H9 (cell line): ENCODE data around the gene ONECUT3. TPM values are rescaled to one million over a fixed set of nuclear protein-coding genes. Genes with fewer than 3 reads are reported as not detected.

ENCODE experiments used
- DNase-seq: peaks from one replicate; pipeline ENCODE4 v3.0.0-alpha.2; 2017
- H2AFZ ChIP-seq: one replicate; pipeline ENCODE4 v1.6.1; 2013; ENCODE audit warnings: mild to moderate bottlenecking, low read length, control low read depth, moderate library complexity
- H2AK5ac ChIP-seq: 2 replicates; pipeline ENCODE4 v1.6.1; 2013; ENCODE audit warnings: low read length, control low read depth, mixed read lengths; ENCODE audit not compliant: insufficient read length
- H2BK120ac ChIP-seq: one replicate; pipeline ENCODE4 v1.6.1; 2013; ENCODE audit warnings: low read depth, mild to moderate bottlenecking, low read length, control low read depth, inconsistent platforms; ENCODE audit not compliant: poor library complexity, severe bottlenecking
- H2BK12ac ChIP-seq: 2 replicates; pipeline ENCODE4 v1.6.1; 2013; ENCODE audit warnings: low read length, control low read depth, mixed read lengths, low read depth; ENCODE audit not compliant: insufficient read length
- H2BK15ac ChIP-seq: 2 replicates; pipeline ENCODE4 v1.6.1; 2013; ENCODE audit warnings: low read depth, low read length, control low read depth
- H2BK20ac ChIP-seq: one replicate; pipeline ENCODE4 v1.6.1; 2013; ENCODE audit warnings: low read depth, mild to moderate bottlenecking, low read length, control low read depth, inconsistent platforms; ENCODE audit not compliant: poor library complexity, severe bottlenecking
- H2BK5ac ChIP-seq: 2 replicates; pipeline ENCODE4 v1.6.1; 2013; ENCODE audit warnings: low read length, control low read depth, mixed read lengths; ENCODE audit not compliant: insufficient read length
- H3K14ac ChIP-seq: 2 replicates; pipeline ENCODE4 v1.6.1; 2013; ENCODE audit warnings: low read length, control low read depth; ENCODE audit not compliant: insufficient read depth
- H3K18ac ChIP-seq: 2 replicates; pipeline ENCODE4 v1.6.1; 2013; ENCODE audit warnings: low read depth, mild to moderate bottlenecking, mixed read lengths, low read length, control low read depth; ENCODE audit not compliant: insufficient read length
- H3K23ac ChIP-seq: 2 replicates; pipeline ENCODE4 v1.6.1; 2013; ENCODE audit warnings: low read length, control low read depth, mixed read lengths, low read depth; ENCODE audit not compliant: insufficient read length
- H3K23me2 ChIP-seq: 2 replicates; pipeline ENCODE4 v1.6.1; 2013; ENCODE audit warnings: low read depth, mild to moderate bottlenecking, mixed read lengths, low read length, control low read depth; ENCODE audit not compliant: insufficient read length, poor library complexity, severe bottlenecking
- H3K27ac ChIP-seq: 2 replicates; pipeline ENCODE4 v1.5.1; 2013; ENCODE audit warnings: low read length, control low read depth, mixed read lengths, low read depth; ENCODE audit not compliant: insufficient read length
- H3K27me3 ChIP-seq: 2 replicates; pipeline ENCODE4 v1.6.1; 2013; ENCODE audit warnings: low read length, control low read depth, inconsistent platforms; ENCODE audit not compliant: insufficient read depth
- H3K4ac ChIP-seq: 2 replicates; pipeline ENCODE4 v1.6.1; 2013; ENCODE audit warnings: low read depth, mild to moderate bottlenecking, control low read depth, inconsistent platforms, low read length, moderate library complexity
- H3K4me1 ChIP-seq: 2 replicates; pipeline ENCODE4 v1.6.1; 2013; ENCODE audit warnings: low read length, control low read depth, inconsistent platforms; ENCODE audit not compliant: insufficient read depth
- H3K4me2 ChIP-seq: 2 replicates; pipeline ENCODE4 v1.6.1; 2013; ENCODE audit warnings: low read length, control low read depth, mixed read lengths; ENCODE audit not compliant: insufficient read length, insufficient read depth
- H3K56ac ChIP-seq: 2 replicates; pipeline ENCODE4 v1.6.1; 2013; ENCODE audit warnings: low read depth, mild to moderate bottlenecking, mixed read lengths, low read length, control low read depth; ENCODE audit not compliant: insufficient read length
- H3K79me1 ChIP-seq: 2 replicates; pipeline ENCODE4 v1.6.1; 2013; ENCODE audit warnings: low read depth, mild to moderate bottlenecking, moderate library complexity, low read length, control low read depth, inconsistent platforms; ENCODE audit not compliant: insufficient read depth, poor library complexity, severe bottlenecking
- H3K79me2 ChIP-seq: 2 replicates; pipeline ENCODE4 v1.6.1; 2013; ENCODE audit warnings: low read length, control low read depth, inconsistent platforms; ENCODE audit not compliant: insufficient read depth
- H3K9ac ChIP-seq: 2 replicates; pipeline ENCODE4 v1.6.1; 2013; ENCODE audit warnings: low read length, control low read depth, mixed read lengths; ENCODE audit not compliant: insufficient read length; ENCODE audit errors: extremely low read depth
- H3K9me3 ChIP-seq: one replicate; pipeline ENCODE4 v1.6.1; 2013; ENCODE audit warnings: low read depth, low read length, inconsistent platforms; ENCODE audit not compliant: control insufficient read depth
- H3T11ph ChIP-seq: one replicate; pipeline ENCODE4 v1.6.1; 2013; ENCODE audit warnings: mild to moderate bottlenecking, low read length, control low read depth, inconsistent platforms
- H4K20me1 ChIP-seq: one replicate; pipeline ENCODE4 v1.6.1; 2013; ENCODE audit not compliant: control insufficient read depth, insufficient read length, insufficient read depth
- H4K5ac ChIP-seq: 2 replicates; pipeline ENCODE4 v1.6.1; 2013; ENCODE audit warnings: low read depth, mild to moderate bottlenecking, mixed read lengths, low read length, control low read depth; ENCODE audit not compliant: insufficient read length
- H4K8ac ChIP-seq: replicated peaks from 2 replicates; pipeline ENCODE4 v1.6.1; 2013; ENCODE audit warnings: low read length, control low read depth, mixed read lengths, low read depth; ENCODE audit not compliant: insufficient read length
- H4K91ac ChIP-seq: 2 replicates; pipeline ENCODE4 v1.6.1; 2013; ENCODE audit warnings: low read depth, mild to moderate bottlenecking, moderate library complexity, mixed read lengths, low read length, control low read depth; ENCODE audit not compliant: insufficient read length
- H3K27ac Mint-ChIP-seq, 3 experiments: 2 replicates in 2 of 3; 3 replicates in 1 of 3; pipeline ENCODE4 v1.8.0; 2020 to 2021; ENCODE audit warnings: mixed read lengths in 3 of 3, mild to moderate bottlenecking in 1 of 3, moderate library complexity in 1 of 3
- H3K27me3 Mint-ChIP-seq: 2 replicates; pipeline ENCODE4 v1.8.0; 2021; ENCODE audit warnings: low read depth, mild to moderate bottlenecking, moderate library complexity, mixed read lengths
- H3K36me3 Mint-ChIP-seq, 3 experiments: 2 replicates in 2 of 3; 3 replicates in 1 of 3; pipeline ENCODE4 v1.8.0; 2020 to 2021; ENCODE audit warnings: low read depth in 3 of 3, mixed read lengths in 3 of 3; ENCODE audit not compliant: insufficient read depth in 1 of 3
- H3K4me1 Mint-ChIP-seq, 2 experiments: 2 replicates each; pipeline ENCODE4 v1.8.0; 2020; ENCODE audit warnings: mixed read lengths in 2 of 2
- H3K4me3 Mint-ChIP-seq, 2 experiments: 2 replicates in 1 of 2; 3 replicates in 1 of 2; pipeline ENCODE4 v1.8.0; 2020 to 2021; ENCODE audit warnings: mild to moderate bottlenecking in 2 of 2, mixed read lengths in 2 of 2, moderate library complexity in 1 of 2
- H3K9me3 Mint-ChIP-seq, 2 experiments: 2 replicates in 1 of 2; 3 replicates in 1 of 2; pipeline ENCODE4 v1.8.0; 2020; ENCODE audit warnings: mild to moderate bottlenecking in 2 of 2, mixed read lengths in 2 of 2, moderate library complexity in 1 of 2
- CTCF ChIP-seq: fragments of 200-600 bp; sonication (generic); conservative IDR thresholded peaks from 3 replicates; pipeline ENCODE4 v1.8.0; 2021; ENCODE audit warnings: antibody characterized with exemption, mild to moderate bottlenecking
- WGBS: extraction: QIAGEN DNeasy Blood & Tissue Kit; methylation state at CpG from one replicate; pipeline ENCODE4 v1.1.7; 2013; ENCODE audit warnings: missing lambda C conversion rate, low lambda C conversion rate, mixed read lengths; ENCODE audit not compliant: insufficient read length; ENCODE audit errors: extremely low coverage; 5-methylcytosine and 5-hydroxymethylcytosine counted together
- total RNA-seq: library from RNA; stranded (reverse); gene quantifications from 2 replicates; pipeline ENCODE4 v1.2.1, GENCODE V29; 2021

Gene ONECUT3
- total RNA-seq, 1 experiment from 2014 or later: 0.04 TPM

GRCh38 chr19:1823020-1823419, 69.7 kb downstream of the ONECUT3 start:
- no peak overlapping the region for H2BK5ac ChIP-seq
- H3K18ac ChIP-seq: no peak overlapping the region
- H3K4me1 ChIP-seq: no peaks in the 10 kb centered on the region
- no peaks in the 10 kb centered on the region for H4K20me1 ChIP-seq
- Mint-ChIP-seq H3K27me3 (no peaks in the 10 kb centered on the region), H3K36me3 (peaks cover 12 to 42% (median 33%) of the 10 kb centered on the region in 3 experiments), H3K27ac (no peak overlapping the region), H3K4me1 (peaks cover 3 to 10% of the 10 kb centered on the region in 2 experiments; a peak in 2 of 4 replicates), H3K4me3 (no peak overlapping the region), H3K9me3 (no peaks in the 10 kb centered on the region)
- H3K79me2 ChIP-seq: no peaks in the 10 kb centered on the region
- H3K14ac ChIP-seq: no peak overlapping the region
- H3K9ac ChIP-seq: no peak overlapping the region
- no peaks in the 10 kb centered on the region for H3K9me3 ChIP-seq
- no peak overlapping the region for H3K23ac ChIP-seq
- H2AFZ ChIP-seq: no peak overlapping the region
- H3K23me2 ChIP-seq: no peaks in the 10 kb centered on the region
- H3K4ac ChIP-seq: no peak overlapping the region
- no peak overlapping the region for H4K8ac ChIP-seq
- H2BK120ac ChIP-seq: no peak overlapping the region
- H2BK20ac ChIP-seq: no peak overlapping the region
- H3K56ac ChIP-seq: no peak overlapping the region
- no peak for TF ChIP-seq CTCF
- WGBS: no CpG with 5 or more reads among the region's 8 CpGs
- no peaks in the 10 kb centered on the region for H3K27me3 ChIP-seq
- H4K91ac ChIP-seq: no peak overlapping the region
- no peak for DNase-seq
- H3K27ac ChIP-seq: no peak overlapping the region
- H3T11ph ChIP-seq: no peak overlapping the region
- H4K5ac ChIP-seq: no peak overlapping the region
- no peak overlapping the region for H2AK5ac ChIP-seq
- no peak overlapping the region for H2BK15ac ChIP-seq
- no peak overlapping the region for H3K4me2 ChIP-seq
- no peaks in the 10 kb centered on the region for H3K79me1 ChIP-seq
- H2BK12ac ChIP-seq: no peak overlapping the region
